Eye (tissue), 1 donor: ENCODE data around the gene ERFE.
"Not testable (repeated sequence)": the region's sequence is repeated elsewhere in the genome, so short reads cannot be mapped to it uniquely, and the experiment has no call there.

ENCODE experiments used
- DNase-seq: peaks from one replicate; pipeline ENCODE4 v3.0.0-alpha.2; 2015

Gene ERFE

DNA sequence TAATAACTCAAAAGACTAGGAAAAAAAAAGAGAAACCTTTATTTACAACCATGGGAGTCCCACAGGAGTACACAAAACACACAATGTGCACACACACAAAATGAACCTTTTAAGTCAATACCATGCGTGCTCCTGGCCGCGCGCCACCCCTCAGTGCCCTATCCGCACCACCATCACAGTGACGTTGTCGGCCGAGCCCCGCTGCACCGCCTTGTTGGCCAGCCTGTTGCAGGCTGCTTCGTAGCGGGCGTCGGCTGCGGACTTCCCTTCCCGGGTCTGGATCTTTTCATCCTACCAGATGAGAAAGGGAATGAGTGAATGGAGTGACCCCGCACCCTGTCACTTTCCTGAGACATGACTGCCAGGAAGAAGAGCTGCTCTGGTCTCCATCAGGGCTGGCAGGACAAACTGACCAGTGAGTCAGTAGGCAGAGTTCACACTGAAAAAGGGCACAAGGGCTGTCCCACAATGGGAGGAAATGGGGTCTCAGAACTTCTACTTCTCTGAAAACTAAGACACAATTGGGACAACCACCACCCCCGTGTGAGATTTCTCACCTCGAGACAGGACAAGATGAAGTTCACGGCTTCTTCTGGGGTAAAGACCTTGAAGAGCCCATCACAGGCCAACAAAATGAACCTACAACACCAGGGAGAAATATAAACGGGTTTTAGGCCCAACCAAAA lies 11.8 kb downstream of the ERFE start:
- DNase-seq, result no peak

DNA sequence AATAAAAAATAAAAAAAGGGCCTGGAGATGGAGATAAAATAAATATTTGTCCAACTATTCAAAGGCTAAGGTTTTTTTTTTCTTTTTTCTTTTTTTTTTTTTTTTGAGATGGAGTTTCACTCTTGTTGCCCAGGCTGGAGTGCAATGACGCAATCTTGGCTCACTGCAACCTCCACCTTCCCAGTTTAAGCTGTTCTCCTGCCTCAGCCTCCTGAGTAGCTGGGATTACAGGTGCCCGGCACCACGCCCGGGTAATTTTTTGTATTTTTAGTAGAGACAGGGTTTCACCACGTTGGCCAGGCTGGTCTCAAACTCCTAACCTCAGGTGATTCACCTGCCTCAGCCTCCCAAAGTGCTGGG lies 12.3 kb downstream of the ERFE start:
- DNase-seq, result not testable (repeated sequence)

DNA sequence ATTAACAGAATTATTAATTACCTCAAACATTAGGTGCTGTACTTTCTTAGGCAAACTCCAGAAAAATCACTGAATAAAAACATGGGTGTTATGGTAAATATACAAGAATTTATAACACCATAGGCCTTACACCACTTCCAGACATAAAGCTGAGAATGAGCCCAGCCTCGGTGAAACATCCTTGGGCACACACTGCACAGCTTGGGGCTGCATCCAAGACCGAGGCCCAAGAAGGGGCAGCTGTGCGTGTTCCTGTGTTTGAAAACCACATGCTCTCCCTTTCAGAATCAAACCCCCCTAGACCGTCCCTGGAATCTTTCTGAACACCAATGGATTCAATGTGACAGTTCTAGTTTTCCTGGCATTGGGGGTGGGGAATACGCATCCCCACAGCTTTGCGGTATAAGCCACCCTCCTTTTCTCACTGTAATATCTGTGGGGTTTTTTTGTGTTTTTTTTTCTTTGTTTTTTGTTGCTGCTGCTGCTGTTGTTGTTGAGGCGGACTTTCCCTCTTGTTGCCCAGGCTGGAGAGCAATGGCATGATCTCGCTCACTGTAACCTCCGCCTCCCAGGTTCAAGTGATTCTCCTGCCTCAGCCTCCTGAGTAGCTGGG lies 12.9 kb downstream of the ERFE start:
- DNase-seq, result no peak

DNA sequence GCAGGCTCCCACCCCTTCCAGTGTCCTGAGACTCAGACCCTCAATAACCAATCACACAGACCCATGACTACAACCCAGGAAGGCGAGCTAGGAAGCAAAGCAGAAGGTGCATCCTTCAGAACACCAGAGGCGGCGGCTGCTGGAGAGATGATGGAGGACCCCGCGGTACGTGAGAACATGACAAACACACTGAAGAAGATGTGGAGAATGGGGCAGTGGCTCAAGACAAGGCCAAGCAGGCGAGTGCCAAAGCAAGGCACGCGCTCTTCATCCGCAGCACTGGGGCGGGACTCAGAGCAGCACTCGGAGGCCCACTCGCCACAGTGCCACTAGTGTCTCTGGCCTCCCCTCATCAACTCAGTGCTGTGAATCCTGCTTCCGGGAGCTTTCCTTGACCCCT lies 13.7 kb downstream of the ERFE start:
- DNase-seq, result no peak

DNA sequence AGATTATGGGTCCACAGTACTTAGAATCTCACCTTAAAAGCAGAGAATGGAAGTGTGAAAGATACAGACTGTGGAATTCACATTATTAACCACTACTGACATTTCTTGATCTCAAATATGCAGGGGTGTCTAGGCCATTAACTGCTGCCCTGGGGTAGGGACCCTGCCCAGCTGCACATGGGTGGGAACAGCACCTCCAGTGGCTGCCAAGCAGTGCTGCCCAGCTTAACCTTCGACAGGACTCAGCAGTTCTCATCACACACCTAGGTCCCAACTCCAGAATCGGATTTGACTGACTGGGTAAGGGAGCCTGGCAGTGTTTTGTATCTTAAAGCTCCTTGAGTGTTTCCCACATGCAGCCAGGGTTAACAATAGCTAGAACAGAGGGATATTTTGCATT lies 14.9 kb downstream of the ERFE start:
- no peak for DNase-seq

DNA sequence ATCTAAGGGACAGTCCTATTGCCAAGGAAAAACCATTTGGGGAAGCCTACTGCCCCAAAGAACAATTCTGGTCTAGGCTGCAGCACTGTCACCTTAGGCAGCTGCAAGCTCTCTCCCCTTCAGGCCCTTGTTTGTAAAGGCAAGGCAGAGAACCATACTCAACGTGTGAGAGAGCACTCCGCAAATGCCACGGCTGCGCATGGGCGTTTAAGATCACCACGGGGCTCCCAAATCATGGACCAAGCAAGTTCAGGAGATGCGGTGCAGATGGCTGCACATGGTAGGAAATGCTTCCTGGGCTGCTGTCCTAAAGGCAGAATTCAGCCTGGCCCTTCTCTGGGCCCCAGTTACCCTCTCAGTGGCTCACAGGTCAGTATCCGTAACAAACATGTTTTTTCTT lies 15.5 kb downstream of the ERFE start:
- DNase-seq, result no peak

DNA sequence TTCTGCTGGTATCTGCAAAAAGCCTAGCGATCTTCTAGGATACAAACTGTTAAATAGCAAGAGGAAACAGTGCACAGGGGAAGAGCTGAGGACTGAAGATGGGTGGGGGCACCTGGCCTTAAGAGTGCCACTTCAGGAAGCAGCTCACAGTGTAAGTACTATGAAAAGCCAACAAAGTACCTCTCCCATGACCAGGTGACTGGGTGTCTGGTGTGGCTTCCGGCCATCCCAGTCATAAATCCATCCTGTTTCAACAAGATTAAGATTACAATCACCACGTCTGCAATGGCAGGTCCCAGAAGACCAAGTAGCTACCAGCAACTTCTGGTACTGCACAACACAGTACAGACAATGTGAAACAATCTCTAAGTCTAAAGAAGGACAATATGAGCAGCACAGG lies 15.9 kb downstream of the ERFE start:
- no peak for DNase-seq

DNA sequence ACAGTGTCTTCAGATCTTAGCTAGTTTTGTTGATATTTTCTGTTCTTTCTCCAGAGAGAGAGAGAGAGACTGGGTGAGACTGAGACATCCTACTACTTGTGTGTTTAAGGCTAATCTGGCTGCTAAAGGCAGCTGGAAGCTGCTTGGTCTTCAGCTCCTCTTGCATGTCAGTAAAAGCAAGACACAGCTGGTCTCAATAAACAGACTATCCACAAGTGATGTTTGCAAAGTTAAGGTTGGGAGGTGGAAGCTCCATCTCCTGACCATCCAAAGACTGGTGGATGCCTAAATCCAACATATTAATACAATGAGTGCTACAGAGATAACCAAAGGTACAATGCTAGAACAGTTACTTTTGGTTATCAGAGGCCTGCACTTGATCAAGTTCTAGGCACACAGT lies 17.8 kb downstream of the ERFE start:
- no peak for DNase-seq

DNA sequence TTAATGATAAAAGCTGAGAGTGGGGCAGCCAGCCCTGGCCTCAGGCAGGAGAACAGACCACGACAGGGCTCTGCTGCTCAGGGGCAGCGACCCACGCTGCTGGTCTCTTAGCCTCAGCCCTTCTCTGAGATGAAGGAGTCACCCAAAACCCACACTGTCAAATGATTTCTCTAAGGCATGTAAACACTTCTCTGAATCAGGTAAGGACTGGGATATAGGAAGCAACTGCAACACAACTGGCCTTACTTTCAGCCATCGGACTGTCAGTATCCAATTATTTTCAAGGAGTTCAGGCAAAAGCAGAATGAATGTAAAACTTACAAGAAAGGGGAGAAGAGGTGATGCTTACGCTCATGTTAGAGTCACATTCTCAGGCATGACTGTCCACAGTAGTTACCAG lies 21.8 kb downstream of the ERFE start:
- no peak for DNase-seq

DNA sequence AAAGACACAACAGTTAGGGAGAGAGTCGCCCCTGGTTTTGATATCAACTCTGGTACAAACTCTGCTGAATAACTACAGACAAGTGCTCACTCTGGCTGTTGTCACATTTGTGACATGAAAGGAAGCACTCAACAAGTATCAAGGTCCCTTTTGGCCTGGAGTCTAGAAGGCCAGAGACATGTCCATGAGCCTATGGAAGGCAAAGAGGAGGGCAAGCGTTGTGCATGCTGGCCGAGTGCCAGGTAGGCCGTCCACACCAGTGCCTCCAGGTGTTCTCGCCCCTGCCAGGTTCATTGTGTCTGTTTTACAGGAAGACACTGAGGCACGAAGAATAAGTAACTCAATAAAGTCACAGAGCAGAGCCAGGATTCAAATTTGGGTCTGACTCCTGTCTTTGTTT lies 23.6 kb downstream of the ERFE start:
- no peak for DNase-seq

DNA sequence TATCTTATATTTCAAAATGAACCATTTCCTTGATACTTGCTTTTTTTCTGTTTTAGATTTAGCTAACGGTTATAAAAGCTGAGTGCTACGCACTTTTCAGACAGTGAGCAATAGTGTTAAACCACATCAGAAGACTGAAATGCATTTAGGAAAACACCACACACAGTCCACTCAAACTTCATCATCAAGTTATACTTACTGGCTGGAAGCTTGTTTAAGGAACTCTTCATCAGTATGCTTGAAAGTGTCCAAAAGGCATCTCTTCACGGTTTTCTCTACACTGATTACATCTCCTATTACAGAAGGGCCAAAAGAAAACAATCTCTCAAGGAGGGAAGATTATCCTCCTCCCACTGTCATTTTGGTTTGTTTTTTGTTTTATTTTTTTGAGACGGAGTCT lies 25.1 kb downstream of the ERFE start:
- DNase-seq, result no peak

DNA sequence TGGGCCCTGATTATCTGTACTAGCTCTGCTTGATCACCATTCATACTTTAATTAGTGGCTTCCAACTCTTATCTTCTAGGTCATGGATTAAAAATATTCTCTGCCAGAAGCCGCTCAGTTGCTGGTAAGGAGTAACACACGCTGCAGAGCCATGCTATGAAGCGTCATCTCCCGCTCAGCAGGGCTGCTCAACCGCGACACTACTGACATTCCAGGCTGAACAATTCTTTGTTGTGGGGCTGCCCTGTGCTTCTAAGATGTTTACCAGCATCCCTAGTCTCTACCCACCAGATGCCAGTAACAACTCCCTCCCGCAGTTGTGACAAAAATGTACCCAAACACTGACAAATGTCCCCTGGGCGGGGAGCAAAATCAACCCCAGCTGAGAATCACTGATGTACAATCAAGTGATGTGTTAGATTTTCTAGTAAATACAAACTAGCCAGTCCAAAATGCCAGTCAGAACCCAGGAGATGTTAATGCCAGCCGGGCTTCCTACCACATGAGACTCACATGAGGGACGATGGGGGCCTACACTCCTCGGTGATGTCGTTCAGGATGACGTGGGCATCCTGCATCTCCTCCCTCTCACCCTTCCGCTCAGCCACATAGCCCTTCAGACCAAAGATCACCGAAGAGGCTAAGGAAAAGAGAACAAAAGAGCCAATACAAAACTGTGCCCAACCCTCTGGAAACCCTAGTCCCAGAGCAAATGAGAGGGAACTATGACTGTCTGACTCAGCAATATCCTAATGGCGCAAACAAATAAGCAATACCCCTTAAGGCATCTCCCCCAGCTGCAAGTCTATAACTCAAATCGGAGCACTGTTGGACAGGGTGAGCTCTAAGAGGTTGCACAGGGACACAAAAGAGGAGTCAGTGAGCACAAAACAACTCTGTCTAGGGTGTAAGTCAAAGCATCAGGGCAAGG lies 29.1 kb downstream of the ERFE start:
- DNase-seq, result no peak

DNA sequence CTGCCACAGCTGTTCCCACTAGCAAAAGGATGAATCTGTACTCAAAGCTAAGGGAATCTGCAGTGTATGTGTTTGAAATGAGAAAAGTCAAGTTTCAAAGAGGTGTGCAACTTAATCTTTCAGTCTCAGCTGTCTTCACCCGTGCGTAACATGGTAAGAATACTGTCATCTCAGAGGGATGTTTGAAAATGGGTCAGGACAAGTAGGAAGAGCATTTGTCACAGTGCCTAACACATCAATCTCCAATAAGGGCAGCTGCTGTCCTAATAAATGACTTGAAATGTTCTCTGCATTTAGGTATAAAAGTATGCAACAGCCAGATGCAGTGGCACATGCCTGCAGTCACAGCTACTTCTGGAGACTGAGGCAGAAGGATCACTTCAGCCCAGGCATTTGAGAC lies 31.7 kb downstream of the ERFE start:
- no peak for DNase-seq

DNA sequence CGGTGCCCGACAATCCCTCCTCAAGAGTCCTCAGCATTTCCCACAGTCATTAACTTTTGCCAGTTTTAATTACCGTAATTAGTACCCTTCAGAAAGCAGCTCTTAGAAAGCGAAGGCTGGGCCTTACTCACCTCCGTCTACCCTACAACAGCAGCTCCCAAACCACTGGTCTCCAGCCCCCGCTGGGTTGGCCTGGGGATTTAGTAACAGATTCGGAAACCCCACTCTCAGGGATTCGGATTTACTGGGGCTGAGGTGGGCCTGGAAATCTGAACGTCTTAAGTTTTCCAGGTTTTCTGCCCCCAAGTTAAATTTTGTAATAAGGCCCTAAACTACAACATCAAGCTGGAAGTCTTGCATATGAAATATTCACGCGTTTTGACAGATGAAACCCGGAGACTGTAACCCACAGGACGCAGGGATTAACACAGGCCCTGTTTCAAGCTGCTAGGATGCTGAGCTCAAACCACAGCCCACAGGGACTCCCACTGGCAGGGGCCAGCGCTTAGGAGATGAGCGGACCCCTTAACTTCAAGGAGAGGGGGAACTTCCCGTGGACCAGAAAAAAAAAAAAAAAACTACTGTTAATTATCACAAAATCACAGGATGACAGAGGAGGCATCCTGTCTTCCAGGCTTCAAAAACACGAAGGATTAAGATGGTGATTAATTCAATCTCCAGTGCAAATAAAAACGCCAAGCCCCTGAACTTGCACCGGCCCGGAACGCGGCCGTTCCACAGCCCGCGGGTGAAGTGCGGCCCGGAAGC lies 43.7 kb downstream of the ERFE start:
- DNase-seq, result peak; percentile 57

DNA sequence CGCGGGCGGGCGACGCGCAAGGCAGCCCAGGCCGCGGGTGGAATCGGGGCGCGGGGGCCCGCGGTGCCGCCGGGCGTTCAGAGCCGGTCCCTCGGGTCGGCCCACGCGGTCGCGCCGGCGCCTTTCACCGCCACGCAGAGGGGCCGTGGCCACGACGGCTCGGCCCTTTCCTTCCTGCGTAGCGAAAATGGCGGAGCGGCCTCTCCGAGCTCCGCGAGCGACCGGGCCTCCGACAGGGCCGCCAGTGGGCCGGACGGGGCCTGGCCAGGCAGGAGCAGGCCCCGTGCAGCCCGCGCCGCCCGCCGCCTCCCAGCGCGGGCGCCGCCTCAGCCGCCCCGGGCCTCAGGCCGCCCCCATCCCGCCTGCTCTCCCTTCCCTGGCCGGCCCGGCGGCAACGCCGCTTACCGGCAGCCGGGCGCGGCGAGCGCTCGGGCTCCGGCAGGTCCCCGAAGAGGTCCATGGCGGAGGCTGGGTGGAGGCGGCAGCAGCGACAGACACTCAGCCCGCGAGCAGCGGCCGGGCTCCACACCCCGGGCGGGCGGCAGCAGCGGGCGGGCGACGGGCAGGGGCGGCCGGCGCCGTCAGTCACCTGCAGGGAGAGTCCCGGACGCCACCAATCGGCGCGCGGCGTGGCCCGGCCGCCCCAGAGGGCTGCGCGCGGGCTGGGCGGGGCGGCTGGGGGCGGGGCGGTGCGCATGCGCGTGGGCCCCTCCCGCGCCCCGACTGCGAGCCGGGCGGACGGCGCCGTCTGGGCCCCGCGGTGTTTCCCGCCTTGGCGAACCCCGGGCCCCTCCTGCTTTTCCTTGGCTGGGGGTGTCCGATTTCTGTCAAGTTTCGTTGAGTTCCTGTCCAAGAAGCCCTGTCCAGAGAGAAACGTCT lies 44.6 kb downstream of the ERFE start, which contains the start of gene ILKAP:
ILKAP (minus strand) TSS at position 602 of the 879 bp plus-strand sequence; CDS start at position 460, 142 bp downstream.
- DNase-seq, result peak; percentile 94

DNA sequence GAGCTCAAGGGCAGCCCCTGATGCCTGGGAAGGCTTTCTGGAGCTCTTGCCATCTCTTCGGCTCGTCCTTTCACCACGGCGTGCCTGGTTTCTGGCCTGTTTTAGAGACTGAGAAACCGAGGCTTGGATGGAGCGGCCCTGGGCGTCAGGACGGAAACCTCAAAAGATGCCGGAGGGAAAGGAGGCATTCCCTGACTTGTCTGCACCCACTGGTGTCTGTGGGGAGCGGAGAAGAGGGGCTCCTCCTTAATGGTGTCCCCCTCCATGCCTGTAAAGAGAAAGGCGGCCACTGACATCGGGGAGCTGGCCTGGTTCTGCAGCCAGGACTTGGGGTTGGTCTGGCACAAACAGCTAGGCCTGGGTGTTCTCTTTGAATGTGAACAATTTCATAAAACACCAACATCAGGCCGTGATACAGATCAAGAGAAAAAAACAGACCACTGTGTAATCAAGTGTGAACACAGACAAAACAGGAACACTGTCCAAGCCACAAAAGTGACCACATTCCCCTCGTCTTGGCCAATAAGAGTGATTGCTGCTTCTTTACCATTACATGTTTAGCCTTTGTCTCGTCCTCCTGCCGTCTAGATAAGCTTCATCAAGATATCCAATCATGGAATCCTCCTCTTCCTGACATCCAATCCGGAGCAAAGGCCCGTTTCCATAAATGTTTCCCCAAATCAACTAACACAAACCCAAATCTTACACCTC lies 45.4 kb downstream of the ERFE start:
- no peak for DNase-seq

DNA sequence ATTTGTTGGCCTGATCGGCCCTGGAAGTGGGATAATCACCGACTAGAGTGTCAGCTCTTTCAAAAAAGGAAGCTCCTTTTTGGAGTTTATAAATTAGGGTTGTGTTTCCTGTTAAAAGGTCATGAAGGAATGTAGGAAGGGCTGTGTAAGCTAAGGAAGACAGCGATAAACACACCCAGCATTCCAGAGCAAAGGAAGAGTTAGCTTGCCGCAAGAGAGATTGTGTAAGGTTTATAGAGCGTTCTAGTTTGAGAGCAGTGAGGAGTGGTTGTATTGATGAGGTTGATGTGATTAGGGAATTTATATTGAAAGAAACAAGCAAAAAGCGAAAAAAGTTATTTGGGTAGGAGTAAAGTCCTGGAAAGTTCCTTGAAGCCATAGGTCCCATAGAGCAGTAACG lies 48.2 kb downstream of the ERFE start:
- no peak for DNase-seq

DNA sequence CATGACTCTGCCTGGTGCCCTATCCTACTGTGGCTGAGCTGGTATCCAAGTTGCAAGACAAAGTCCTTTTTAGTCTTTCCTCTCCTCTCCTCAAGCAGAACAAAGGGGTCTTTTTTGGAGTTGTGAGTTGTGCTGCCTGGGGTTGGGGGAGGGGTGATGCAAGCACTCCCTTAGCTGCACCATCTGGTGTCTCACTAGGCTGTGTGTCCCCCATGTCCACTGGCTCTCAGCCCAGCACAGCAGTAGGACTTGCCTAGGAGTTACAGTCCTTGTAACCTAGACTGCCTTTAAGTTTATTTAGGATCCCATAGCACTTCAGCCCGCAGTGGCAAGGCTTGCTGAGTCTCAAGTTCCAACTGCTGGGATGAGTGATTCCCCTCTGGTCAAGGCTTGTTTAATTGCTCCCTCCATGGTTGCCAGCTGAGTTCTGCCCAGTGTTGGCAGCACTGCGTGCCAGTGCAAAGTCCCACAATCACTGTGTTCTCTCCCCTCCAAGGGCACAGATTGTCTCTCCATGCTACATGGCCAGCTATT lies 57.9 kb downstream of the ERFE start:
- peak; percentile 44 for DNase-seq
